GM10248 (cell line): ENCODE data around the gene ZNF101.

ENCODE experiments used
- CTCF ChIA-PET: fragments of 300-600 bp; sonication (Branson Sonifier 250); formaldehyde crosslinking; extraction: SDS; loops from one replicate; lab custom pipeline; 2021; ENCODE audit warnings: antibody characterized with exemption; lab: Yijun Ruan, JAX
- POLR2A ChIA-PET: fragments of 350-650 bp; sonication (Branson Sonifier 250); formaldehyde crosslinking; extraction: SDS; loops from one replicate; lab custom pipeline; 2020; ENCODE audit warnings: antibody characterized with exemption; lab: Yijun Ruan, JAX
- DNase-seq: peaks from one replicate; pipeline ENCODE4 v3.0.0; 2012; ENCODE audit errors: extremely low spot score
- TF ChIP-seq, protein P1 (sequence below): IDR thresholded peaks from 2 replicates; pipeline ENCODE4 v1.5.1; 2012; ENCODE audit warnings: mild to moderate bottlenecking, low read depth; ENCODE audit errors: extremely low read depth, missing control alignments, control extremely low read depth

The ZNF101 gene

DNA sequence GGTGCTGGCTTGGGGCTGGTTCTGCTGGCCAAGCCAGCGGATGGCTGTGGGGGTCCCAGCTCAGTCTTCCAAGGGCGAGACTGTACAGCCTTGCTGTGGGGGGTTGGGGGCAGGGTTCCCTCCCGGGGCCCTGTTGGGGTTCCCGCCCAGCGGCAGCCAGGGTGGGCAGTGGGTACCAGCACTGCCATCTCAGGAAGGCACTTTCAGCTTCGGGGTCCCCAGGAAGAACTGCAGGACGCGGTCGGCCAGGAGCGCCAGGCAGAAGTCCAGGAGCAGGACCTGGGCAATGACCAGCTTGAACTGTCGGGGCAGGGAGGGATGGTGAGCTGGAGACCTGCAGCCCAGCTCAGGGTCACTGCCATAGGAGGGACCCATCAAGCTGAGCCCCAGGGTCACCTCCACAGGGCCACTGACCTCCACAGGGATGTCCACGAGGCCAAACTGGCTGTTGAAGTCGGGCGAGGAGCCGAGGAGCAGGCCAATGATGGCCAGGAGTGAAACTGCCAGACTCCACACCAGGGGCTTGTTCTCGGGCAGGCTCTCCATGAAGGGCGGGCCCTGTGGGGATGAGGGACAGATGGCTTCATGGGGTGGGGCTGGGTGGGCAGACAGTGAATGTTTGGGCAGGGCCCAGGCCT is 23.3 kb upstream of the ZNF101 start:
- ChIA-PET POLR2A (no interaction called here), CTCF (interaction anchor here (1.5 to 4.5 kb wide), 5 partner anchors 11 to 134 kb away, joined by 4 to 52 read pairs (median 12); no protein-coding TSS in a partner anchor)
- TF ChIP-seq, protein P1, sequence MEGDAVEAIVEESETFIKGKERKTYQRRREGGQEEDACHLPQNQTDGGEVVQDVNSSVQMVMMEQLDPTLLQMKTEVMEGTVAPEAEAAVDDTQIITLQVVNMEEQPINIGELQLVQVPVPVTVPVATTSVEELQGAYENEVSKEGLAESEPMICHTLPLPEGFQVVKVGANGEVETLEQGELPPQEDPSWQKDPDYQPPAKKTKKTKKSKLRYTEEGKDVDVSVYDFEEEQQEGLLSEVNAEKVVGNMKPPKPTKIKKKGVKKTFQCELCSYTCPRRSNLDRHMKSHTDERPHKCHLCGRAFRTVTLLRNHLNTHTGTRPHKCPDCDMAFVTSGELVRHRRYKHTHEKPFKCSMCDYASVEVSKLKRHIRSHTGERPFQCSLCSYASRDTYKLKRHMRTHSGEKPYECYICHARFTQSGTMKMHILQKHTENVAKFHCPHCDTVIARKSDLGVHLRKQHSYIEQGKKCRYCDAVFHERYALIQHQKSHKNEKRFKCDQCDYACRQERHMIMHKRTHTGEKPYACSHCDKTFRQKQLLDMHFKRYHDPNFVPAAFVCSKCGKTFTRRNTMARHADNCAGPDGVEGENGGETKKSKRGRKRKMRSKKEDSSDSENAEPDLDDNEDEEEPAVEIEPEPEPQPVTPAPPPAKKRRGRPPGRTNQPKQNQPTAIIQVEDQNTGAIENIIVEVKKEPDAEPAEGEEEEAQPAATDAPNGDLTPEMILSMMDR = no peak

DNA sequence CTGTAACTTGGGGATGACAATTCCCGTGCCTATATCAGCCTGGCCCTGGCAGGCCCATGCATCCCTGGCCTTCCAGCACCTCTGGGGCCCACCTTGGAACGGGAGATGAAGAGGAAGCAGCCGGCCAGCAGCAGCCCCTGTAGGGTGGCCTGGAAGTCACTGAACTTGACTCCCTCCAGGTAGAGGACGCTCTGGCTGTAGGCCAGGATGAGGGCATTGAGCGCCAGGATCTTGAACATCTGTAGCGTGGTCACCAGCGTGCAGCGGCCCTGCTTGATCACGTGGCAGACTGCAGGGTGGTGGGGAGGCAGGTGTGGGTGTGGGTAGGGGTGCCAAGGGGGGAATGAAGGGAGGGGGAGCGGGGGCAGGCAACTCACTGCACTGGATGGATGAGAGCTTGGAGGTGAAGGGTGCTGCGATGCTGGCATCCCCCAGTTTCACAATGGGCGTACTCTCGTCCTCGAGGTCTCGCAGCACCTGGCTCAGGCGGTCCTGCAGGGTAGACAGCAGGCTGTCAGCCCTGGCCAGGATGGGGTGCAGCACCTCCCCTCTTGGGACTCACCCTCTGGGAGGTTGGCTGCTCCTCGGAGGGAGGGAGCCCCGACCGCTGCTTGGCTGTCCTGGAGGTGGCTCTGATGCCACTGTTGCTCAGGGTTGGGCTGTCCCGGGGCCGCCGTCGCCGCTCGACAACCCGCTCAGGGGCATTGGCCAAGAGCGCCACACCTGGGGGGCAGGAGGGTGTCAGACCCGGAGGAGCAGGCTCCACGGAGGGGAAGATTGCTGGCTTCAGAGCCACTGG is 21.4 kb upstream of the ZNF101 start:
- POLR2A ChIA-PET = no interaction called here
- TF ChIP-seq, protein P1 = no peak
- CTCF ChIA-PET = interaction anchor here (4.5 kb wide), 1 partner anchor 116 kb away, joined by 52 read pairs; no protein-coding TSS in a partner anchor
- no peak for DNase-seq

More for the DNA sequence above, 23.3 kb upstream of the ZNF101 start:
- DNase-seq = no peak

DNA sequence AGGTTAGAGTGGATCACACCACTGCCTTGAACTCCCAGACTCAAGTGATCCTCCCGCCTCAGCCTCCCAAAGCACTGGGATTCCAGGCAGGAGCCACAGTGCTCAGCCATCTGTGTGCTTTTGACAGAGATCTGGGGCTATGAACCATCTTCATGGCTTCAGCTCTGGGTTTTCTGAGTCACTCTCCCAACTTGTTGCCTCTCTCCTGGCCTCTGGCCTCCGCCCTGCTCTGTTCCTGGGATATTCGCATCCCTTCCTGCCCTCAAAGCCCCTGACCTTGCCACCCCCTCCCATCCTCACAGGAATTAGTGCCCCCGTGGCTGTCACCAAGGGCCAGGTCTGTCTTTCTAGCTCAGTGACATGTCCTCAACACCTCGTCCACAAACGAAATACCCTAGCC is 19.5 kb upstream of the ZNF101 start:
- ChIA-PET CTCF (interaction anchor here (0.9 to 3.2 kb wide), 4 partner anchors 13 to 116 kb away, joined by 3 to 16 read pairs (median 5); no protein-coding TSS in a partner anchor), POLR2A (no interaction called here)
- no peak for DNase-seq
- TF ChIP-seq, protein P1 = no peak

DNA sequence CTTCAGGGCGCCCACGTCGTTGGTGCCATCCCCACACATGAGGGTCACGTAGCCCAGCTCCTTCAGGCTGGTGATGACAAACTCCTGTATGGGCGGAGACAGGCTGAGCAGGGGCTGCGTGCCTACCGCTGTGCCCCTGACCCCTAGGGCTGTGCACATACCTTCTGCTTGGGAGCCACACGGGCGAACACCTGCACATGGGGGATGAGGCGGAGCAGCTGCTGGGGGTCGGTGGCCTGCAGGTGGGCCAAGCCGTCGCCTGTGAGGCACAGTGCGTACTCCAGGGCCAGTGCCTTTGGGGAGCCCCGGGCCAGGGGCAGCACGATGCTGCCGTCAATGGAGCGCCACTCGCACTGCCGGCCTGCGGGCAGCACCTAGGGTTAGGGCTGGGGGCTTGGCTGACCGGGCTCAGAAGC is 19.1 kb upstream of the ZNF101 start:
- POLR2A ChIA-PET = no interaction called here
- CTCF ChIA-PET = interaction anchor here (1.2 to 3.2 kb wide), 3 partner anchors 13 to 117 kb away, joined by 4 to 16 read pairs (median 6); no protein-coding TSS in a partner anchor
- TF ChIP-seq, protein P1 = no peak
- DNase-seq = no peak

DNA sequence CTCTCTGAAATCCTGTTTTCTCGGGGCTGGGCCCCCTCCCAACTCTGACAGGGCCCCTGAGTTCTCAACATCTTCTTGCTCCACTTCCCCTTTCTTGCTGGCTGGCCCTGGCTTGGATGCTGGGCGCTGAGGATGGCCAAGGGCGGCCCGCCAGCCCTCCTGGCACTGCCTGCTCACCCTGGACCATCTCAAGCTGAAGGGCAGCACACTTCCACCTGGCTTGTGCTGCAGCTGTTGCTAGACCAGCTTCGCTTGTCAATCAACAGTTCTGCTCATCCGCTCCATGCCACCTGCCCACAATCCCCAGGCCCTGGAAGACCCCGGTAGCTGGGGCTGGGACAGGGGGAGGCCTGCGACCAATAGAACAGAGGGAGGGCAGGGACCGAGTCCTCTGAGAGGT is 18.3 kb upstream of the ZNF101 start:
- ChIA-PET CTCF (interaction anchor here (1.0 to 3.2 kb wide), 2 partner anchors 11 to 117 kb away, joined by 5 to 16 read pairs; no protein-coding TSS in a partner anchor), POLR2A (no interaction called here)
- DNase-seq = no peak
- TF ChIP-seq, protein P1 = no peak

DNA sequence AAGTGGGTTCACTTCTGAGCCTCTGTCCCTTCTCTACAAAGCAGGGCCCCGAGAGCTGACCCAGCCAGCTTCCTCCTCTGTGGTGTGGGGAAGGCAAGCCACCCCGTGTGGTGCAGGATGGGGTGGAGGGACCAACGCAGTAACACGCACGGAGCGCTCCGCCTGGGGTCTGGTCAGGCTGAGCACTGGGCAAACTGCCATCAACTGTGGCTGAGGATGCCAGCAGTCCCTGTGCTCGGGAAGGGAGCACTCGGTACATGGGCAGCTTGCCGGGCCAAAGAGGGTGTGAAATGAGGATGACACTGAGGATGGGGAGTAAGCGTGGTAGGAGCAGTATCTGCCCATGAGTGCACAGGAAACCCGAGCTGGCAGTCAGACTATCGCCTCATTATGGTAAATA is 17.6 kb upstream of the ZNF101 start:
- TF ChIP-seq, protein P1 = no peak
- DNase-seq = no peak
- CTCF ChIA-PET = interaction anchor here (0.7 to 3.2 kb wide), 4 partner anchors 10 to 121 kb away, joined by 3 to 16 read pairs (median 4); no protein-coding TSS in a partner anchor
- POLR2A ChIA-PET = no interaction called here
